ACHN (cell line): Measurements from ENCODE around the gene LRBA.
"Not testable (repeated sequence)": the region's sequence is repeated elsewhere in the genome, so short reads cannot be mapped to it uniquely, and the experiment has no call there.

Source experiments
- DNase-seq: peaks from one replicate; pipeline ENCODE4 v3.0.0-alpha.2; 2015
- in situ Hi-C: cut with HindIII; loops from 2 replicates; pipeline ENCODE4 v1.10.0; 2017; ENCODE audit warnings: low sequenced_read_pairs, low pct_ligation_motif_present, low pct_unique_long_range_greater_than_20kb

Gene LRBA

DNA sequence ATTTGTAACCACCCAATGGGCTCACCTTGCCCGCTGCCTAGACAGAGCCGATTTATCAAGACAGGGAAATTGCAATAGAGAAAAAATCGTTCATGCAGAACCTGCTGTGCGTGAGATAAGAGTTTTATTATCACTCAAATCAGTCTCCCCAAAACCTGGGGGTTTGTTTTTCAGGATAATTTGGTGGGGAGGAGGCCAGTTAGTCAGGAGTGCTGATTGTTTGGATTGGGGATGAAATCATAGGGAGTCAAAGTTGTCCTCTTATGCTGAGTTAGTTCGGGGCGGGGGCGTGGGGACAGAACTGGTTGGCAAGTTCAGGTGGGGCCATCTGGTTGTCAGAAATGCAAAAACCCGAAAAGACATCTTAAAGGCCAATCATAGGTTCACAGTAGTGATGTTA, 230.1 kb downstream of the LRBA start:
- DNase-seq: no peak
- in situ Hi-C loops: no loop called here

DNA sequence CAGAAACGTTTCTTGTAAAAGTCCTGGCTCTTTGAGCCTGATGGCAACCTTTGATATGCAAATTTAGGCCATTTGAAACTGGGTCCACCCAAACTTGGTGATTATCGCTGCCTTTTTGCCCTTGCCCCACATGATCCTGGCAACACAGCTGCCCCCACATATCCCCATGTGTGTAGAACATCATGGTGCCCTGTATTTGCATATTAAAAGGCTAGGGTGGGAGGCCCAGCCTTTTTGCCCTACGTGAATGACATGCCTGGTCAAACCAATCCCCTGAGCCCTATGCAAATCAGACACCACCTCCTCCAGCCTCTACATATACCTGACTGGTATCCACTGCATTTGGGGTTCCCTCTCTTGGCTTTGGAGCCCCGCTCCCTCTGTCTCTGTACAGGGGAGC, 230.8 kb downstream of the LRBA start:
- in situ Hi-C loops: no loop called here
- no peak for DNase-seq

DNA sequence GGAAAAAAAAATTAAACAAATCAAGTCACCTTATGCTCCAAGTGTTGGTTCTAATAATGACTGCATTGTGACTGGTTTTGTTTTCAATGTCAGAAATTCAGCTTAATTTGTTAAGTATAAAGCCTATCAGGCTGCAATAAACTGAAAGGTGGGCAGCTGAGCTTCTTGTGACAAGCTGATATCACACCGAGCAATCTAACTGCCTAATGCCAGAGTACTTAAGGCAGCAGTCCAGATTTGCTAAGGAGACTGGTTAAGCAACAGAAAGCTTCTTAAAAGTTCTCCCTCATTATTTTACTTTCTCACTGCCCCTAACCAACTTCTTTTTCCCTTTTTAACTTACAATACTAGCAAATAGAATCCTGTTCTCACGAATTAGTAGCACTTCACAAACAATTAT, 232.2 kb downstream of the LRBA start:
- in situ Hi-C loops: no loop called here
- no peak for DNase-seq

DNA sequence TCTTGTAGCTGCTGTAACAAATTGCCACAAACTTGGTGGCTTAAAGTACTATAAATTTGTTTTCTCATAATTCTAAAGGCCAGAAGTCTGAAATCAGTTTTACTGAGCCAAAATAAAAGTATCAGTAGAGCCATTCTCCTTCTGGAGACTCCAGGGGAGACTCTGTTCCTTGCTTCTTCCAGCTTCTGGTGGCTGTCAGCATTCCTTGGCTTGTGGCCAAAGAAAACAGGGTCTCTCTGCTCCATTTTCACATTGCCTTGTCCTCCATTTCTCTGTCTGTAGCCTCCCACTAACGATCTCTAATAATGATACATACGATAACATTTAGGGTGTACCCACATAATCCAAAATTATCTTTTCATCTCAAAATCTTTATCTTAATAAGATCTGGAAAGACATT, 232.8 kb downstream of the LRBA start:
- DNase-seq: no peak
- in situ Hi-C loops: no loop called here

DNA sequence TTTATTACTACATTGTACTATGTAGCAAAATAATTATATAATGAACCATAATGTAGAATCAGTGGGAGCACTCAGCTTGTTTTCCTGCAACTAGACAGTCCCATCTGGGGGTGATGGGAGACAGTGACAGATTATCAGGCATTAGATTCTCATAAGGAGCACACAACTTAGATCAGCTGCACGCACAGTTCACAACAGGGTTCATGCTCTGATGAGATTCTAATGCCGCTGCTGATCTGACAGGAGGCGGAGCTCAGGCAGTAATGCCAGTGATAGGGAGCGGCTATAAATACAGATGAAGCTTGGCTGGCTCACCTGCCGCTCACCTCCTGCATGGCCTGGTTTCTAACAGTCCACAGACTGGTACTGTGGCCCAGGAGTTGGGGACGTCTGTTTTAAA, 233.9 kb downstream of the LRBA start:
- no peak for DNase-seq
- in situ Hi-C loops: no loop called here

DNA sequence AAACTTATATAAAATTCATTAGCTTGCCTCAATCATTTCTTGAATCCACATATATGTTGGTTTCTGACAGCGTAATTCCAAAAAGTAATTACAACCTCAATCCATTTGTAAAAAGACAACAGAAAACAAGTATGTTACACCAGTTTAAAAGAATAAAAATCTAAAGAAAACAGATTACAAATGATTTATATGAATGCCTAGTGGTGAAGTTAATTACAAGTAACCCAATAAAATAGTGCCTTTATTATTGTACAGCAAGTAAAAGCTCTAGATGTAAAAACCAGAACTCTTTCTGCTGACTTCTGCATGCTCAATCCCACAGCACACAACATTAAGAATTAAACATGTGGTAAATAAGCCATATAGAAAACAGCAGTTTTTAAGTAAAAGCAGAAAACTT, 235.4 kb downstream of the LRBA start:
- DNase-seq: no peak
- in situ Hi-C loops: no loop called here

DNA sequence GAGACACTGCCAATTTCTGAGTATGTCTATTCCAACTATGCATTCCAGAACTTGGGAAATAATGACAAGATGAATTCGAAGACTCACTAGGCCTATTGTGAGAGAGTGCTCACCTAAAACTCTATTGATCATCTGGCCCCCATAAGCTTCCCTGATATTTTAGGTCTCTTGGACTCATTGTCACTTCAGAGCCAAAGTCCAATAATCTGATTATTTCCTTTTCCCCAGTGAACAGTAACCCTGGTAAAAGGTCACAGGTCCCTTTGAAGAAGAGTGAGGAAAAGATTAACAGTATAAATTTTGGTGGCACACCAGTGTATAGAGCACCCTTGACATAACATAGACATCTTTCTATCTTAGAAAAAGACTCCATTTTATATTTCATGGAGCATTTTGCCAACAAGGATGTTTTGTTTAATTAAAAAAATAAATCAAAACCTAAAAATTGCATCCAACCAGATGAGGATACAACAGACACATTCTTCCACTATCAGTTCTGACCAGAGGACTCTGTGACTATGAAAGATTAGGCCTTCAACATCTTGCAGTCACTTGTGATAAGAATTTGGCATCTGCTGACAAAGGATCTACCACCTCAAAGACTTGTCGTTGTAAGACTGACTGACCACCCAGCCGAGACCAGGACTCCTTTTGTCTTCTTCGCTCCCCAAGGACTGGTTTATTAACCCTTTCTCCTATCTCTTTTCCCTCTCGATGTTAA, 241.2 kb downstream of the LRBA start:
- in situ Hi-C loops: no loop called here
- no peak for DNase-seq

DNA sequence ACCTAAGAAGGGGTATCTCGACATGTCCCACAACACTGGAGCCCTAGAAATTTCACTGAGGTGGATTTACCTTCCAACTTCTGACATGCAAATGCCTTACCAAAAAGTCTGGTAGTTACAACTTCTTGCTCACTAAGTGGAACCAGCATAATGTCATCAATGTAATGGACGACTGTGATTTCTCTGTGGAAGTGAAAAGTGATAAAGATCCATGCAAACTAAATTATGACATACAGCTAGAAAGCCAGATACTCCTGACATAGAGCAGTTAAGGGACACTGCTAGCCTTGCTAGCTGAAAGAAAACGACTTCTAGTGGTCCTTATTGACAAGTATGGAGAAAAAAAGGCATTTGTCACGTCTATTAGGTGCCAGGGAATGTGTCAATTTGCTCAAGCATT, 242.1 kb downstream of the LRBA start:
- in situ Hi-C loops: no loop called here
- DNase-seq: no peak

DNA sequence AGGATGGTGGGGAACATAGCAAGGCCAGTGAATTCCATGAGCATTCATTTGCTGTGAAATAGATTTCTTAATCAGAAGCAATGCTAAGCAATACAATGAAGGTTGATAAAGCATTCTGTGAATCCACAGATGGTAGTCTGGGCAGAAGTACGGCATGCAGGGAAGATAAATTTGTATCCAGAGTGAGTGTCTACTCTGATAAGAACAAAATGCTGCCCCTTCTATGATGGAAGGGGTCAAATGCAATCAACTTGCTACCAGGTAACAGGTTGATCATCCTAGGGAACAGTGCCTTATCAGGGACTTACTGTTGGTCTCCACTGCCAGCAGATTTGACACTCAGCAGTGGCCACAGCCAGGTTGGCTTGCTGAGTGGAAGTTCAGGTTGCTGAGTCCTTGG, 243.7 kb downstream of the LRBA start:
- DNase-seq: no peak
- in situ Hi-C loops: no loop called here

DNA sequence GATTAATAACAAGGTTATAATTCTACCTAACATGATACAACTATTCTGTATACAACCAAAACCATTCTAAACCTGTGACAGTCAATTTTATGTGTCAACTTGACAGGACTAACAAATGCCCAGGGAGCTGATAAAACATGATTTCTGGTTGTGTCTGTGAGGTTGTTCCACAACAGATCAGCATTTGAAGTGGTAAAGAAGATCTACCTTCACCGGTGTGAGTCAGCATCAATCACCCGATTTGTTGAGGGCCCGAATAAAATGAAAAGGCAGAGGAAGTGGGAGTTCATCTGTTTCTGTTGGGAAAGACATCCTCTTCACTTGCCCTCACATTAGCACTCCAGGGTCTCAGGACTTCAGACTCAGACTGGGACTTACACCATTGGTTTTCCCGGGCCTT, 245.2 kb downstream of the LRBA start:
- in situ Hi-C loops: no loop called here
- peak; percentile 9 for DNase-seq

DNA sequence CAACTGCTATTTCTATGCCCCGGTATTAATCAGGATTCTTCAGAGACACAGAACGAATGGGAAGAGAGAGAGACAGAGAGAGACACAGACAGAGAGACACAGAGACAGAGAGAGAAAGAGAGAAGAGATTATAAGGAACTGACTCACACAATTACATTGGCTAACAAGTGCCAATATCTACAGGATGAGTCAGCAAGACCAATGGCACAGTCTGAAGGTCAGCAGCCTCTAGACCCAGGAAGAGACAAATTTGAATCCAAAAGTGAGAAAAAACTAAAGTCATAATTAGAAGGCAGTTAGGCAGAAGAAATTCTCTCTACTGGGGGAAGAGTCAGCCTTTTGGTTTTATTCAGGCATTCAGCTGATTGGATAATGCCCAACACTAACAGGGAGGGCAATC, 245.8 kb downstream of the LRBA start:
- DNase-seq: peak; percentile 79

DNA sequence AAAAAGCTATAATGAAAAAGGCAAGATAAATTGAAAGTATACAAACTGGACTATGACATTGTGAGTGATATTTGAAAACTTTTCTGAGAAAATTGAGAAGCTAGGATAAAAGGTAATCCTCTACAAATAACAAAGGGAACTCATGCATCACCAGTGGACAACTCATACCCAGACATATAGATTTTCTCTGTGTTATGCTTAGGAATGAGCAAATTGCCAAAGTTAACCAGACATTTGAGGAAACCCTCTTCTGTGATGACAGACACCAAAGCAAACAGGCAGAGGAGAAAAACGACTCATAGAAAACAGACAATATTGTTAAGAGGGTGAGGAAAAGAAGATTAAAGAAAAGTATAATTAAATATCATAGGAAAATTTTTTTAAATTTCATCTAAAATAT, 246.6 kb downstream of the LRBA start:
- no peak for DNase-seq
- in situ Hi-C loops: no loop called here

More for the DNA sequence above, 245.8 kb downstream of the LRBA start:
- in situ Hi-C loops: no loop called here

DNA sequence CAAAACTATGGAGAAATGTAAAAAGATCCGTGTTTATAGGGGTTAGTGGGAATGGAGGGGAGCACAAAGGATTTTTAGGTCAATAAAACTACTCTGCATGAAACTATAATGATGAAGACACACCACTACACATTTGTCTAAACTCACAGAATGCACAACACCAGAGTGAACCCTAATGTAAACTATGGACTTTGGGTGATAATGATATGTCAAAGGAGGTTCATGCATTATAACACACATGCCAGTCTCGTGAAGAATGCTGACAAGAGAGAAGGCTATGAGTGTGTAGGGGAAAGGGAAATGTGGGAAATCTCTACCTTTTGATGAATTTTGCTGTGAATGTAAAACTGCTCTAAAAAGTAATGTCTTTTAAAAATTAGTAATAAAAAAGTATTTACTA, 249.9 kb downstream of the LRBA start:
- DNase-seq: no peak
- in situ Hi-C loops: no loop called here

DNA sequence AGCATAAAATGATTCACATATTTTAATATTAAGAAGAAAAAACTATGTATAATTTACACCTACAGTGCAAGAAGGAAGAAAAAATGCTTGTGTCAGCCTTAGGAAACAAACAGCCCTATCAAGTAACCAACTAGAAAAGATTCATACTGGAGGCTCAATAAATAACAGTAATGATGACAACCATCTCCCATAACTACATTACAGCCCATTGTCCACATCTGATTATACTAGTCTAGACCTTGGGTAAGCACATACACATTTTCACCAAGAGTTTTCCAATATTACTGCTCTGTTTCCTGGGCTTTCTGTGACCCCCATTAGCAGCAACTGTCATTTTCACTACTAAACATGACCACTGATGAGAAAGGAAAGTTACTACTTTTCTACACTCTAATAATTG, 263.4 kb downstream of the LRBA start:
- no peak for DNase-seq
- in situ Hi-C loops: no loop called here

DNA sequence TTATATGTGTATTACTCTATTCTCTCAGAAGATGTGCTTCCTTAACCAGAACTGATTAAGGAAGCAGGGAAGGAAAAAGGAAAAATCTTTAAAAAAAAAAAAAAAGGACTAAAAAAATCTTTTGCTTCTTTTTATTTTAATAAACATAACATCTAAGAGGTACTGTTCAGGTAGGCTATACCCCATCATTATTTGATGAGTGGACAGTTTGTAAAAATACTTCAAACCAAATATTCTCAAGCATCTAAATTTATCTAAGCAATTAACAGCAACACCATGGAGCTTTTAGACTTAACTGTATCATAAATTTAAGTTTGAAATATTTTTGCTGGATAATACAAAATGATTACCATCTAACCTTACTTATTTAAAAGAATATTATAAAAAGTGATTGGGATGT, 264.3 kb downstream of the LRBA start:
- in situ Hi-C loops: no loop called here
- no peak for DNase-seq

DNA sequence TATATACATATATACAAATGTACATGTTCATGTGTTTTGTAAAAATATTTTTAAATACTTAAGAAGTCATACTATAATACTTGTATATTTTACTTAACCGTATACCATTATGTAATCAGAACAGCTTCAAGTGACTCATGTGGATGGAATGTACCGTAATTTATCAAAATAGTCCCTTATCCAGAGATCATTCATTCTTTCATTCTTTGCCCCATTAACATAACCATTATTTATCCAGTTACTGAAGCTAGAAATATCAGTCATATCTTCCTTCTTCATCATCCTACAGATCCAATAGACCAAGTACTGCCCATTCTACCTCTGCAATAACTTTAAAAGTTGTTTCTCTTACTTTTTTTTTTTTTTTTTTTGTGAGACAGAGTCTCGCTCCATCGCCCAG, 268.9 kb downstream of the LRBA start:
- peak; percentile 9 for DNase-seq
- in situ Hi-C loops: no loop called here

DNA sequence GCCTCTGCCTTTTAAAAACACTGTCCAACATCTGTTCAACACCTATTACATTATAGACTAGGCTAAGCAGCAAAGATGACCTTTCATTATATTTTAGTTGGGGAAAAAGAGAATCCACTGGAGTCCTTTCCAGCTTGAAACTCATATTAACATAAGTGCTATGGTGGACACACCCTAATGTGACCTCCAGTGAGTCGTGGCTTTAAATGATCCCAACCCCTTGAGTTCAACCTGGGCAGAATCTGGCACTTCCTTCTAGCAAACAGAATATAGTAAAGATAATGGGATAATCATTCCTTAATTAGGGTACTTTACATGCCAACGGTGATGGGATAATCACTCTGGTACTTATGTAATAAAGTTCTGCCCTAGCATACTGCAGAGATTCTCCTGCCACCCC, 270.5 kb downstream of the LRBA start:
- DNase-seq: no peak
- in situ Hi-C loops: no loop called here

DNA sequence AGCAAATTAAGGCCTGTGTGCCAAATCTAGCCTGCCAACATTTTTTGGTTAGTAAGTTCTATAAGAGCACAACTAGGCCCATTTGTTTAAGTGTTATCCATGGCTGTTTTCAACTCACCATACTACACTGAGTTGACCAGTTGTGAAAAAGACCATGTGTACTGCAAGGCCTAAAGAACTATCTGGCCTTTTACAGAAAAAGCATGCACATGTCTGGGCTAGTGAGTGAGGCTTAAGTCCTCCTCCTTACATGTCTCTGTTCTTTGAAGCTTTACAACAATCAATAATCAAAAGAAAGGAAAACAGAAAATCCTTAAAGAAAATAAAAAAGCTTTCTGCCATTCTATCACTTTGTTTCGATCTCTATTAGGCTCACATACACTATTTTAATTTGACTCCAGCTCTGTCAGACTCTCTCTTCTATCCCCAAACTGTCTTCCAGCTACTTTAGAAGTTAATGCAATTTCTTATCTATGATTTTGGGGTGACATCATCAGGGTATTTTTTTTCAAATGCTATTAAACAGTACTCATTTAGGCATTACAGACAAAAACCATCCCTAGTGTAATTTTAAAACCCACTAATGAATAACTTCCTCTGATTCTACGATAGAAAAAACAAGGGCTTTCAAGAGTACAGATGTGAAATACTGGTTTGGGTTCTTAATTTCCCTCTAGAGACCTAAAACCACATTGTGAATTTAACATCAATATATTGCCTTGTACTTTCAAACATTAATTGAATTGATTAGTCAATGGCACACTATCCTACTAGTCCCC, 271.3 kb downstream of the LRBA start:
- in situ Hi-C loops: no loop called here
- DNase-seq: no peak

DNA sequence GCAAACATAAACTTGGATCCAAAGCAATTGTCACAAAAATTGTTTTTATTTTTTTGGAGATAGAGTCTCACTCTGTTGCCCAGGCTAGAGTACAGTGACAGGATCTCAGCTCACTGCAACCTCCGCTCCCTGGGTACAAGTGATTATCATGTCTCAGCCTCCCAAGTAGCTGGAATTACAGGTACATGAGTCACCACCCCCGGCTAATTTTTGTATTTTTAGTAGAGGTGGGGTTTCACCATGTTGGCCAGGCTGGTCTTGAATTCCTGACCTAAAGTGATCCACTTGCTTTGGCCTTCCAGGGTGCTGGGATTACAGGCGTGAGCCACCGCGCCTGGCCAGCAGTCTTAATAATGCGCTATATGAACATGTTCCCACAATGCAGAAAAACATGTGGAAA, 272.2 kb downstream of the LRBA start:
- in situ Hi-C loops, DNase-seq: not testable (repeated sequence)

DNA sequence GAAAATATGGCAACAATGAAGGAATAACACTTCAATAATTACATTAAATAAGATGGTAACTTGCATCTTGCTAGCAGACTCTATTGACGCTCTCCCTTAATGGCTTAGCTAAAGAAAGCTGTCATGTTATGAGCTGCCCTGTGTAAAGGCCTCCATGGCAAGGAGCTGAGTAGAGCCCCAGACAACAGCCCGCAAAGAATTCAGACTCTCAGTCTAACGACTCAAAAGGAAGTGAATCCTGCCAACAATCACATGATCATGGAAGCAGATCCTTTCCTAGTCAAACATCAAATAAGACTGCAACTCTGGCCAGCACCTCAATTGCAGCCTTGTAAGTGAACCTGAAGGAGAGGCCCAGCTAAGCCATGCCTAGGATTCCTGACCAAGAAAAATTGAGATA, 275.5 kb downstream of the LRBA start:
- in situ Hi-C loops: no loop called here

More for the DNA sequence above, 275.5 kb downstream of the LRBA start:
- no peak for DNase-seq
